ENCODE results near the gene CCDC141. TPM values are rescaled to one million over a fixed set of nuclear protein-coding genes. Genes with fewer than 3 reads are reported as not detected.
"Not testable (repeated sequence)": the region's sequence is repeated elsewhere in the genome, so short reads cannot be mapped to it uniquely, and the experiment has no call there.

CCDC141 gene
- total RNA-seq, 1 donor from 2014 or later: not detected

DNA sequence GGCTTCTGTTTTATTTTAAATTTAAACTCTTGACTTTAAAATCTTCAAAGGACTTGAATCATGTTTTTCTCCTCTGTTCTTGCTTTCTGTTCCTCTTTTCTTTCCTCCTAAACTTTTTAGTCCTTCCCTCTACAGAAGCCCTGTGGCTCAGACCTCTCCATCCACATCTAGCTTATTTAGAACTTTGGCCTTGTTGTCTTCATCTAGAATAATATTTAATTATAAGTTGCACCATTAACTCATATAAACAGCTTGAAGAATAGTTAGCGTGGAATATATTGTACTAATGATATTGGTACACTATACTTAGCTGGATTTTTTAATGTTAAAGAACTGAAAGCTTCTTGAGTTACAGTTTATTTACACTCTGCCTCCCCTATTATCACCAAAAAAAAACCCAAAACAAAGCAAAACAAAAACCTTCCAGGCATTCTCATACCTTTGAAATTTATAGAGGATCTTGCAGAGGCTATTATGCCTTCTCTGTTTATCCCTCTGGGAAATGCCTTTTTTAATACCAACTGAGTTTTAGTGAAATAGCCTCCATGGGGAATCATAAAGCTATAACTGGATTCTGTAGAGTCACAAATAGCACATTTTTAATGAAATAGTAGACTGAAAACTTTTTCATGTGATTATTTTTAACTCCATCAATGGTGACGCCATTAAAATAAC lies 9.2 kb upstream of the CCDC141 start:
- no peak overlapping the region for H3K4me3 ChIP-seq (ENCODE audit: low read depth, low read length)
- TF ChIP-seq, protein P1, sequence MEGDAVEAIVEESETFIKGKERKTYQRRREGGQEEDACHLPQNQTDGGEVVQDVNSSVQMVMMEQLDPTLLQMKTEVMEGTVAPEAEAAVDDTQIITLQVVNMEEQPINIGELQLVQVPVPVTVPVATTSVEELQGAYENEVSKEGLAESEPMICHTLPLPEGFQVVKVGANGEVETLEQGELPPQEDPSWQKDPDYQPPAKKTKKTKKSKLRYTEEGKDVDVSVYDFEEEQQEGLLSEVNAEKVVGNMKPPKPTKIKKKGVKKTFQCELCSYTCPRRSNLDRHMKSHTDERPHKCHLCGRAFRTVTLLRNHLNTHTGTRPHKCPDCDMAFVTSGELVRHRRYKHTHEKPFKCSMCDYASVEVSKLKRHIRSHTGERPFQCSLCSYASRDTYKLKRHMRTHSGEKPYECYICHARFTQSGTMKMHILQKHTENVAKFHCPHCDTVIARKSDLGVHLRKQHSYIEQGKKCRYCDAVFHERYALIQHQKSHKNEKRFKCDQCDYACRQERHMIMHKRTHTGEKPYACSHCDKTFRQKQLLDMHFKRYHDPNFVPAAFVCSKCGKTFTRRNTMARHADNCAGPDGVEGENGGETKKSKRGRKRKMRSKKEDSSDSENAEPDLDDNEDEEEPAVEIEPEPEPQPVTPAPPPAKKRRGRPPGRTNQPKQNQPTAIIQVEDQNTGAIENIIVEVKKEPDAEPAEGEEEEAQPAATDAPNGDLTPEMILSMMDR (conservative IDR thresholded peaks at IDR 0.05; ENCODE audit: low read depth, low read length): no peak
- DNase-seq (ENCODE audit: low read depth): no peak

DNA sequence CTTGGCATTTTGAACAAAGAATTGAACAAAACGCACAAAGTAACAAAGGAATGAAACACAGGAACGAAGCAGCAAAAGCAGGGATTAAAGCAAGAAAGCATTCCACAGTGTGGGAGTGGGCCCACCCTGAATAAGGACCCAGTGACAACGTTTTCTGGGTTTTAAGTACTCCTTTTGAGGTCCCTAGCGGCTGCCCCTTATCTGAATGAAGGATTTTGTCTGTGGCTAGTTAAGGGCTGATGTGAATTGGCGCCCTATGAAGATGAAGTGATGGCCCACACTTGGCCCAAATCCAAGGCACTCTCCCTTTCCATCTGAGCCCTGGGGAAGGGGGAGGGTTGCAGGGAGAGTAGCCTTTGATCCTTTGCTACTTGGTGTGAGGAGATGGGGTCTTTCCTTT lies 7.8 kb upstream of the CCDC141 start:
- TF ChIP-seq, protein P1 (conservative IDR thresholded peaks at IDR 0.05; ENCODE audit: low read depth, low read length): no peak
- DNase-seq (ENCODE audit: low read depth): no peak
- H3K4me3 ChIP-seq (ENCODE audit: low read depth, low read length): no peak overlapping the region

DNA sequence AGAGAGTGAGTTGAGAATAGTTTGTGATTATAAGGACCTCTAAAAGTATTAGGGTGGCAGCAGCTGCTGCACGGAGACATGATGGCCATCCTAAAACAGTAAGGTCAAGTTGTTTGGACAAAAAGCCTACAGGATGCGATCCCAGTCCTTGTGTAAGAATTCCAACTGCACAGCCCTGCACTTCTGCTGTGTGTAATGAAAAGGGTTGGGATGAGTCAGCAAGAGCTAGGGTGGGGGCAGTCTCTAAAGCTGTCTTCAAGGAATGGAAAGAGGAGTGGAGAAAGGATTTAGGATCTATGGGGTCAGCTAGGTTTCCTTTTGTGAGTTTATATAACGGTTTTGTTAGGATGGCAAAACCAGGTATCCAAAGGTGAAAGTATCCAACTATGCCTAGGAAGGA lies 3.6 kb upstream of the CCDC141 start:
- H3K4me3 ChIP-seq (ENCODE audit: low read depth, low read length); DNase-seq (ENCODE audit: low read depth): not testable (repeated sequence)

DNA sequence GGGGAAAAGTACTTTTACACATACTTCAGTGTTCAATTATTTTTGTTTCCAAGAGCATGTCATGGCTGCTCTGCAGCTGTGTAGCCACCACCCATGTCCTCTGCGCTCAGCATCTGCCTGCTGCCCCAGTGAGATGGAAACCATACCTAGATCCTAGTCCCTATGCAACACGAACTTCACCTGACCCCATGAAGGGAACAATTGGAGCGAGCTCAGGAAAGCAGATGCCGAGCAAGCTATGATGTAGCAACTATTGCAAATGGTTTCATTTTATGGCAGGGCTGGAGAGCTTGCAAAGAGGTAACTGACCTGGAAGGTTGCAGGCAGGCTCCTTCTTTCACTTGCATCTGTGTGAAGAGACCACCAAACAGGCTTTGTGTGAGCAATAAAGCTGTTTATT lies 1.3 kb upstream of the CCDC141 start:
- no peak overlapping the region for H3K4me3 ChIP-seq (ENCODE audit: low read depth, low read length)
- TF ChIP-seq, protein P1 (conservative IDR thresholded peaks at IDR 0.05; ENCODE audit: low read depth, low read length): no peak
- DNase-seq (ENCODE audit: low read depth): no peak

DNA sequence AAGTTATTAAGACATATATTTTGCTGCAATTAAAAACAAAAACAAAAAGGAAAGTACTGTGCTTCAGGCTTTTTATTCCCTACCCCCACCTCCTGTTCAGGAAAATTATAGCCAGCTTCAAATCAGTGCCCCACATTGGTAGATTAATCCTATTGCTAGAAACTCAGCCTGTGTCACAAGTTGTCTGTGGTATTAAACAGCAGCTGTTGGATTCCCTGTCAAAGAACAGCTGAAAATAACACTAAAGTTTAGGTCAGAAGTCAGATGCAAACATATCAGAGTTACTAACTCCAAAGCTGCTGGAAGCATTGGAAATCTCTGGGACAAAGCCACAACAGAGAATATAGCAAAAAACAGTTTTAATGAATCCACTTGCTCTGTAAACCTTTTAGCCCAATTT lies 818 bp upstream of the CCDC141 start:
- H3K4me3 ChIP-seq (ENCODE audit: low read depth, low read length): no peak overlapping the region
- TF ChIP-seq, protein P1 (conservative IDR thresholded peaks at IDR 0.05; ENCODE audit: low read depth, low read length): no peak
- no peak for DNase-seq (ENCODE audit: low read depth)

DNA sequence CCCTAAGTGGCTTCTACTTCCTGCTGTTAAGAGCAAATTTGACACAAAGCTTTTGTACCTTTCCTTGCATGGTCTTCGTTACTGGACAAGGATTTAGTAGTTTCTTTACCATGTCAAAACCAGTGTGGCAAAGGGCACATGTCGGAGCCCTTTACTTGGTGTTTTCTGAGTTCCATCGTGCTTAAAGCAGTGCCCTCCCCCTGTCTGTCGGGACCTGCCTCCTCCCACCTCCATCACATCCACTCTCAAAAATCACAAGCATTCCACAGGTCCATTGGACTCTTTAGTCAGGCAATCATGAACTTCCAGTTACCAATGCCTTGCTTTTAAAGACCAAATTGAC lies 763 bp downstream of the CCDC141 start:
- TF ChIP-seq, protein P1 (conservative IDR thresholded peaks at IDR 0.05; ENCODE audit: low read depth, low read length): no peak
- DNase-seq (ENCODE audit: low read depth): no peak

DNA sequence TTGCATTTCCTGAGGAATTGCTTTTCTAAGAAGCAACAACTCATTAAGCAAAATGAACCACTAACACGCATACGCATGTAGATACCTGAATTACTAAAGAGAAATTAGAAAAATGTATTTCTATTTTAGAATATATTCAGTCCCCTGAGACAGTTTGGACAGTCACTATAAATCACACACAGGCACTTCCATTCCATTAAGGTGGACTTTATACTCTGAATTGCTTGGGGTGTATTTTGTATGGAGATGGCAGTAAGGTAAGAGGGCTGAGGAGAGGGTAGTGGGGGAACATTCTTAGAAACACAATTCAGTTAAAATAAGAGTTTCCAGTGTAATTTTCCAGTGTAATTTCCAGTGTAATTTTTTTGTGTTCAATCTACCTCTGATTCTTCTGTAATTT lies 1.8 kb downstream of the CCDC141 start:
- no peak for DNase-seq (ENCODE audit: low read depth)
- no peak overlapping the region for H3K4me3 ChIP-seq (ENCODE audit: low read depth, low read length)
- TF ChIP-seq, protein P1 (conservative IDR thresholded peaks at IDR 0.05; ENCODE audit: low read depth, low read length): no peak

More for the DNA sequence above, 763 bp downstream of the CCDC141 start:
- no peak overlapping the region for H3K4me3 ChIP-seq (ENCODE audit: low read depth, low read length)

DNA sequence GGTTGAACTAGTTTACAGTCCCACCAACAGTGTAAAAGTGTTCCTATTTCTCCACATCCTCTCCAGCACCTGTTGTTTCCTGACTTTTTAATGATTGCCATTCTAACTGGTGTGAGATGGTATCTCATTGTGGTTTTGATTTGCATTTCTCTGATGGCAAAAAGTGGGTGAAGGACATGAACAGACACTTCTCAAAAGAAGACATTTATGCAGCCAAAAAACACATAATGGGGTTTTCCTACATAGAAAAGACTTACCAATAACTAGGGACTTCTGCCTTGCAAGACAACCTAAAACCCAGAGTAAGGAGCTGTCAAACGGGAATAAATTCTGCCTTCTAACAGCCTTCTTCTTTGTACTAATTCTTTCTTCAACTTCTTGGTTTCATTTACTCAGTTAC lies 4.3 kb downstream of the CCDC141 start:
- DNase-seq (ENCODE audit: low read depth); H3K4me3 ChIP-seq (ENCODE audit: low read depth, low read length): not testable (repeated sequence)

Data from epithelial cell of proximal tubule (primary cell).